Stomach smooth muscle (tissue), 2 donors: ENCODE results near the gene CLCN3.

Experiments used
- H3K27ac ChIP-seq: one replicate; pipeline ENCODE4 v1.7.0; 2013; ENCODE audit warnings: mild to moderate bottlenecking, low read length, inconsistent platforms
- H3K27me3 ChIP-seq, 2 donors: one replicate each; pipeline ENCODE4 v1.7.0; 2013; ENCODE audit warnings: low read length in 2 of 2; ENCODE audit not compliant: insufficient read depth in 2 of 2, control insufficient read depth in 1 of 2
- H3K36me3 ChIP-seq, 2 donors: one replicate each; pipeline ENCODE4 v1.7.0; 2013; ENCODE audit warnings: low read length in 2 of 2; ENCODE audit not compliant: control insufficient read depth in 2 of 2, insufficient read depth in 2 of 2
- H3K4me1 ChIP-seq: one replicate; pipeline ENCODE4 v1.7.0; 2013; ENCODE audit warnings: low read length; ENCODE audit not compliant: control insufficient read depth, insufficient read depth
- H3K4me3 ChIP-seq, 2 donors: one replicate each; pipeline ENCODE4 v1.7.0; 2013; ENCODE audit warnings: low read length in 2 of 2
- H3K9ac ChIP-seq, 2 donors: one replicate each; pipeline ENCODE4 v1.7.0; 2013; ENCODE audit warnings: low read length in 2 of 2, mild to moderate bottlenecking in 1 of 2
- H3K9me3 ChIP-seq, 2 donors: one replicate each; pipeline ENCODE4 v1.7.0; 2013; ENCODE audit warnings: low read length in 2 of 2; ENCODE audit not compliant: control insufficient read depth in 2 of 2
- donor health status: healthy.
- donor health status: Pancreatic carcinoma.

CLCN3 gene

GRCh38 chr4:169628579-169628978 is 8.2 kb downstream of the CLCN3 start:
- no peak overlapping the region for H3K9ac ChIP-seq
- H3K9me3 ChIP-seq: no peaks in the 10 kb centered on the region
- no peak overlapping the region for H3K4me3 ChIP-seq
- H3K4me1 ChIP-seq: no peaks in the 10 kb centered on the region
- no peaks in the 10 kb centered on the region for H3K27me3 ChIP-seq
- no peaks in the 10 kb centered on the region for H3K36me3 ChIP-seq
- no peak overlapping the region for H3K27ac ChIP-seq

- Histone ChIP-seq H3K9ac (no peak overlapping the region), H3K27me3 (no peaks in the 10 kb centered on the region), H3K4me1 (no peaks in the 10 kb centered on the region), H3K4me3 (no peak overlapping the region), H3K9me3 (no peaks in the 10 kb centered on the region), H3K36me3 (no peaks in the 10 kb centered on the region), H3K27ac (no peak overlapping the region)
These were observed 9.7 kb downstream of the CLCN3 start for GRCh38 chr4:169630069-169630468.

GRCh38 chr4:169632896-169633295 is 12.5 kb downstream of the CLCN3 start:
- Histone ChIP-seq H3K9ac (no peak overlapping the region), H3K9me3 (no peaks in the 10 kb centered on the region), H3K4me3 (no peak overlapping the region), H3K27ac (no peak overlapping the region), H3K4me1 (no peaks in the 10 kb centered on the region), H3K27me3 (no peaks in the 10 kb centered on the region), H3K36me3 (no peaks in the 10 kb centered on the region)

GRCh38 chr4:169634975-169635374 is 14.6 kb downstream of the CLCN3 start:
- H3K4me1 ChIP-seq: no peaks in the 10 kb centered on the region
- no peaks in the 10 kb centered on the region for H3K27me3 ChIP-seq
- no peaks in the 10 kb centered on the region for H3K9me3 ChIP-seq
- H3K4me3 ChIP-seq: no peak overlapping the region
- peaks cover 0 to 3% of the 10 kb centered on the region in 2 donors for H3K36me3 ChIP-seq
- no peak overlapping the region for H3K9ac ChIP-seq
- H3K27ac ChIP-seq: no peak overlapping the region

GRCh38 chr4:169640261-169640870 is 20.0 kb downstream of the CLCN3 start:
- no peak overlapping the region for H3K27ac ChIP-seq

GRCh38 chr4:169644802-169645201 is 24.4 kb downstream of the CLCN3 start:
- no peaks in the 10 kb centered on the region for H3K27me3 ChIP-seq
- no peak overlapping the region for H3K4me3 ChIP-seq
- H3K27ac ChIP-seq: no peak overlapping the region
- H3K4me1 ChIP-seq: no peaks in the 10 kb centered on the region
- H3K9me3 ChIP-seq: no peaks in the 10 kb centered on the region
- H3K36me3 ChIP-seq: no peaks in the 10 kb centered on the region
- no peak overlapping the region for H3K9ac ChIP-seq

More at GRCh38 chr4:169640261-169640870, 20.0 kb downstream of the CLCN3 start:
- no peak overlapping the region for H3K9ac ChIP-seq
- H3K4me3 ChIP-seq: no peak overlapping the region
- no peaks in the 10 kb centered on the region for H3K9me3 ChIP-seq
- no peaks in the 10 kb centered on the region for H3K4me1 ChIP-seq
- no peaks in the 10 kb centered on the region for H3K27me3 ChIP-seq
- peaks cover 0 to 3% of the 10 kb centered on the region in 2 donors for H3K36me3 ChIP-seq

- Histone ChIP-seq H3K27ac (no peak overlapping the region), H3K4me1 (no peaks in the 10 kb centered on the region), H3K9me3 (no peaks in the 10 kb centered on the region), H3K4me3 (no peak overlapping the region), H3K36me3 (no peaks in the 10 kb centered on the region), H3K9ac (no peak overlapping the region), H3K27me3 (no peaks in the 10 kb centered on the region)
These were observed 25.2 kb downstream of the CLCN3 start for GRCh38 chr4:169645627-169646026.

GRCh38 chr4:169649545-169650226 is 29.3 kb downstream of the CLCN3 start:
- H3K4me1 ChIP-seq: no peaks in the 10 kb centered on the region
- H3K27me3 ChIP-seq: no peaks in the 10 kb centered on the region
- no peaks in the 10 kb centered on the region for H3K9me3 ChIP-seq
- H3K4me3 ChIP-seq: no peak overlapping the region
- H3K36me3 ChIP-seq: no peaks in the 10 kb centered on the region
- no peak overlapping the region for H3K9ac ChIP-seq
- no peak overlapping the region for H3K27ac ChIP-seq

- H3K4me1 ChIP-seq: no peaks in the 10 kb centered on the region
- no peak overlapping the region for H3K9ac ChIP-seq
- no peaks in the 10 kb centered on the region for H3K9me3 ChIP-seq
- H3K4me3 ChIP-seq: no peak overlapping the region
- H3K27ac ChIP-seq: no peak overlapping the region
- no peaks in the 10 kb centered on the region for H3K36me3 ChIP-seq
- H3K27me3 ChIP-seq: no peaks in the 10 kb centered on the region
These were observed 30.0 kb downstream of the CLCN3 start for GRCh38 chr4:169650227-169650936.

GRCh38 chr4:169652535-169652934 is 32.2 kb downstream of the CLCN3 start:
- H3K4me3 ChIP-seq: no peak overlapping the region
- no peaks in the 10 kb centered on the region for H3K4me1 ChIP-seq
- no peak overlapping the region for H3K27ac ChIP-seq
- no peaks in the 10 kb centered on the region for H3K36me3 ChIP-seq
- H3K27me3 ChIP-seq: no peaks in the 10 kb centered on the region
- H3K9ac ChIP-seq: no peak overlapping the region
- no peaks in the 10 kb centered on the region for H3K9me3 ChIP-seq

- H3K27ac ChIP-seq: no peak overlapping the region
- no peaks in the 10 kb centered on the region for H3K27me3 ChIP-seq
- H3K4me3 ChIP-seq: no peak overlapping the region
- H3K9me3 ChIP-seq: no peaks in the 10 kb centered on the region
- no peak overlapping the region for H3K9ac ChIP-seq
- no peaks in the 10 kb centered on the region for H3K36me3 ChIP-seq
- H3K4me1 ChIP-seq: no peaks in the 10 kb centered on the region
These were observed 35.0 kb downstream of the CLCN3 start for GRCh38 chr4:169655401-169655800.
